Keratinocyte (primary cell): ENCODE results near the gene ANKK1. TPM values are rescaled to one million over a fixed set of nuclear protein-coding genes. Genes with fewer than 3 reads are reported as not detected.

Source experiments
- DNase-seq: peaks from one replicate; pipeline ENCODE4 v3.0.0-alpha.2; 2011; ENCODE audit warnings: low read depth, missing footprints, low spot score
- FAIRE-seq: peaks from 2 replicates; lab custom pipeline; 2011; peaks lifted over from hg19 to GRCh38; lab: Jason Lieb, UNC
- H2AFZ ChIP-seq: 2 replicates; pipeline ENCODE4 v1.6.0; 2012; ENCODE audit warnings: low read length, control low read depth, inconsistent platforms; ENCODE audit not compliant: control insufficient read depth
- H3K27ac ChIP-seq: 2 replicates; pipeline ENCODE4 v1.5.1; 2011; ENCODE audit warnings: low read length; ENCODE audit not compliant: control insufficient read depth, insufficient read depth
- H3K27me3 ChIP-seq: 3 replicates; pipeline ENCODE4 v1.6.0; 2011; ENCODE audit warnings: low read length; ENCODE audit not compliant: control insufficient read depth, insufficient read depth; ENCODE audit errors: extremely low read depth
- H3K36me3 ChIP-seq, 2 experiments: 2 replicates in 1 of 2; 3 replicates in 1 of 2; pipeline ENCODE4 v1.5.1; 2011; ENCODE audit warnings: low read length in 2 of 2, mild to moderate bottlenecking in 1 of 2; ENCODE audit not compliant: control insufficient read depth in 2 of 2, insufficient read depth in 2 of 2; ENCODE audit errors: extremely low read depth in 1 of 2
- H3K4me1 ChIP-seq: 3 replicates; pipeline ENCODE4 v1.5.1; 2011; ENCODE audit warnings: low read length; ENCODE audit not compliant: control insufficient read depth, insufficient read depth; ENCODE audit errors: extremely low read depth
- H3K4me2 ChIP-seq: 3 replicates; pipeline ENCODE4 v1.6.0; 2011; ENCODE audit warnings: low read depth, low read length; ENCODE audit not compliant: control insufficient read depth, insufficient read depth; ENCODE audit errors: extremely low read depth
- H3K4me3 ChIP-seq, 3 experiments: fragments of 200-600 bp in 1 of 3; sonication (generic) in 1 of 3; 2 replicates in 2 of 3; 3 replicates in 1 of 3; pipeline ENCODE4 v1.5.1; 2011 to 2016; ENCODE audit warnings: low read length in 3 of 3, mild to moderate bottlenecking in 3 of 3, control low read depth in 2 of 3, inconsistent platforms in 1 of 3, low read depth in 1 of 3, mixed read lengths in 1 of 3, mixed run types in 1 of 3, moderate library complexity in 1 of 3; ENCODE audit not compliant: control insufficient read depth in 2 of 3, insufficient read depth in 2 of 3; ENCODE audit errors: extremely low read depth in 1 of 3
- H3K79me2 ChIP-seq: 2 replicates; pipeline ENCODE4 v1.6.0; 2012; ENCODE audit warnings: low read length; ENCODE audit not compliant: control insufficient read depth, insufficient read depth
- H3K9ac ChIP-seq: 3 replicates; pipeline ENCODE4 v1.6.0; 2011; ENCODE audit warnings: low read length; ENCODE audit not compliant: control insufficient read depth, insufficient read depth; ENCODE audit errors: extremely low read depth
- H3K9me1 ChIP-seq: 3 replicates; pipeline ENCODE4 v1.6.0; 2011; ENCODE audit warnings: low read length; ENCODE audit not compliant: control insufficient read depth, insufficient read depth; ENCODE audit errors: extremely low read depth
- H3K9me3 ChIP-seq: 2 replicates; pipeline ENCODE4 v1.5.1; 2012; ENCODE audit warnings: low read depth, low read length; ENCODE audit not compliant: control insufficient read depth
- H4K20me1 ChIP-seq: 3 replicates; pipeline ENCODE4 v1.6.0; 2011; ENCODE audit warnings: low read length; ENCODE audit not compliant: control insufficient read depth, insufficient read depth; ENCODE audit errors: extremely low read depth
- EZH2 ChIP-seq: IDR thresholded peaks from one replicate; pipeline ENCODE4 v1.6.1; 2012; ENCODE audit warnings: inconsistent platforms, mild to moderate bottlenecking, low read length, moderate library complexity
- dilution Hi-C: fragments of 300-500 bp; cut with MboI; formaldehyde crosslinking; loops from one replicate; pipeline ENCODE4 v1.7.0; 2020; ENCODE audit warnings: low sequenced_read_pairs; ENCODE audit not compliant: extremely low pct_ligation_motif_present
- polyA plus RNA-seq, 5 experiments: library from polyadenylated mRNA; depleted of rRNA in 3 of 5; stranded (reverse) in 3 of 5; stranded (forward) in 1 of 5; unstranded in 1 of 5; fragments of >200 nt; gene quantifications; 1 replicate in 1 of 5; 2 replicates in 3 of 5; 3 replicates in 1 of 5; pipeline versions ENCODE4 v1.2.1 to v1.2.3, GENCODE V29; 2011 to 2012; ENCODE audit warnings: missing spikeins in 2 of 5, low read depth in 1 of 5, low replicate concordance in 1 of 5
- TF ChIP-seq, protein P1 (sequence below), 3 experiments: IDR thresholded peaks in 1 of 3; conservative IDR thresholded peaks in 1 of 3; optimal IDR thresholded peaks in 1 of 3; 2 replicates in 2 of 3; 3 replicates in 1 of 3; pipeline versions ENCODE3 to v1.5.1; 2011; ENCODE audit warnings: low read length in 3 of 3, mild to moderate bottlenecking in 3 of 3, moderate library complexity in 2 of 3, control low read depth in 1 of 3, inconsistent platforms in 1 of 3; ENCODE audit not compliant: insufficient read depth in 2 of 3; ENCODE audit errors: extremely low read depth in 1 of 3

The ANKK1 gene
- polyA plus RNA-seq, 1 donor (not counting 4 experiments of a cell fraction or from before 2014, with no cell fraction given) = 0.92 TPM

DNA sequence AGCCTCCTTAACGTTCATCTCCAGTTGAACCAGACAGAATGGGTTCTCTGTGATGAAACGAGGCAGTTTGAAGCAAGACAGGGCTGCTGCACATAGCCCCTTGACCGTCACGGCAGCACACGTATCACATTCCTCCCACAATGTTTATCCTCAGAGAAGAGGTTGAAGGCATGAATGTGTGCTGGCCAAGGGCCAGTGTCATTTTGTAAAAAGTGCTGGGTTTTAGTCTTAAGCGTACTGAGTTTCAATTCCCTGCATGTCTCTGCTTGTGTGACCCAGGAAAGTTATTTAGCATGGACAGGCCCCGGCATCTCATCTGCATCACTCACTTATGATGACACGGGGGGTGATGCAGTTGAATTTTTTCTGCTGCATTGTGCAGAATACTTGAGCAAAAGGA lies 41.6 kb upstream of the ANKK1 start:
- peak overlapping the region; percentile 50 for H2AFZ ChIP-seq
- no peak overlapping the region for H3K9ac ChIP-seq
- H3K79me2 ChIP-seq = no peaks in the 10 kb centered on the region
- H3K4me2 ChIP-seq = peak overlapping the region; percentile 62
- H3K4me3 ChIP-seq = no peak overlapping the region
- H3K9me1 ChIP-seq = no peaks in the 10 kb centered on the region
- peak overlapping the region; percentile 59 for H3K27ac ChIP-seq
- peaks cover 13% of the 10 kb centered on the region in 2 experiments for H3K36me3 ChIP-seq
- DNase-seq (peak; percentile 95), FAIRE-seq (peak; percentile 95)
- no peak for TF ChIP-seq EZH2
- TF ChIP-seq, protein P1, sequence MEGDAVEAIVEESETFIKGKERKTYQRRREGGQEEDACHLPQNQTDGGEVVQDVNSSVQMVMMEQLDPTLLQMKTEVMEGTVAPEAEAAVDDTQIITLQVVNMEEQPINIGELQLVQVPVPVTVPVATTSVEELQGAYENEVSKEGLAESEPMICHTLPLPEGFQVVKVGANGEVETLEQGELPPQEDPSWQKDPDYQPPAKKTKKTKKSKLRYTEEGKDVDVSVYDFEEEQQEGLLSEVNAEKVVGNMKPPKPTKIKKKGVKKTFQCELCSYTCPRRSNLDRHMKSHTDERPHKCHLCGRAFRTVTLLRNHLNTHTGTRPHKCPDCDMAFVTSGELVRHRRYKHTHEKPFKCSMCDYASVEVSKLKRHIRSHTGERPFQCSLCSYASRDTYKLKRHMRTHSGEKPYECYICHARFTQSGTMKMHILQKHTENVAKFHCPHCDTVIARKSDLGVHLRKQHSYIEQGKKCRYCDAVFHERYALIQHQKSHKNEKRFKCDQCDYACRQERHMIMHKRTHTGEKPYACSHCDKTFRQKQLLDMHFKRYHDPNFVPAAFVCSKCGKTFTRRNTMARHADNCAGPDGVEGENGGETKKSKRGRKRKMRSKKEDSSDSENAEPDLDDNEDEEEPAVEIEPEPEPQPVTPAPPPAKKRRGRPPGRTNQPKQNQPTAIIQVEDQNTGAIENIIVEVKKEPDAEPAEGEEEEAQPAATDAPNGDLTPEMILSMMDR (optimal IDR thresholded peaks at IDR 0.05 in 1 of 3, IDR thresholded peaks at IDR 0.05 in 1 of 3, conservative IDR thresholded peaks at IDR 0.05 in 1 of 3; ENCODE audit: extremely low read depth in 1 of 3, insufficient read depth in 2 of 3, low read length in 3 of 3) = no peak
- no peaks in the 10 kb centered on the region for H4K20me1 ChIP-seq
- dilution Hi-C loops = no loop called here
- H3K9me3 ChIP-seq = no peaks in the 10 kb centered on the region
- no peaks in the 10 kb centered on the region for H3K27me3 ChIP-seq
- H3K4me1 ChIP-seq = peaks cover 21% of the 10 kb centered on the region

DNA sequence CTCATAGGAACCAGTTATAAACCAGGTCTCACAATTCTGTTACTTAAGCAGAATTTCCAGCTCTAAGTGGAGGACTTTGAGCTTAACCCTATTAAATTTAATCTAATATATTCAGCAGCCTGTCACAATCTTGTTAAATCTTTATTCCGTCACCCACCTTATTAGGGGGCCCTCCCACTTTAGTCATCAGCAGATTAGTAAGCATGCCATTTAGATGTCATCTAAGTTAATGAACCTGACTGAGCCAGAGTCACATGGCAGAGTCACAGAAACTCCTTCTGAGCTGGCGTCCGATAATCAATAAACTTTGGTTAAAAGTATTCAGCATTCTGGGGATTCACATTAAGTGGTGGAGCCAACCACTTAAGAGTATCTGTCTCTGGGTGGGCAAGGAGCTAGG lies 38.1 kb upstream of the ANKK1 start:
- Histone ChIP-seq H2AFZ (no peak overlapping the region), H3K9me3 (no peaks in the 10 kb centered on the region), H3K4me2 (no peak overlapping the region), H3K79me2 (no peaks in the 10 kb centered on the region), H3K27ac (no peak overlapping the region), H3K36me3 (peaks cover 0 to 11% of the 10 kb centered on the region in 2 experiments), H3K4me1 (peaks cover 16% of the 10 kb centered on the region), H4K20me1 (no peaks in the 10 kb centered on the region), H3K9me1 (no peaks in the 10 kb centered on the region), H3K9ac (no peak overlapping the region), H3K4me3 (no peak overlapping the region), H3K27me3 (no peaks in the 10 kb centered on the region)
- dilution Hi-C loops = no loop called here
- DNase-seq (no peak), FAIRE-seq (no peak)
- TF ChIP-seq, protein P1 (optimal IDR thresholded peaks at IDR 0.05 in 1 of 3, IDR thresholded peaks at IDR 0.05 in 1 of 3, conservative IDR thresholded peaks at IDR 0.05 in 1 of 3; ENCODE audit: extremely low read depth in 1 of 3, insufficient read depth in 2 of 3, low read length in 3 of 3) = no peak
- TF ChIP-seq EZH2 = no peak
